Upper lobe of left lung (tissue), 6 donors: ENCODE data around the gene NLRP1. TPM values are rescaled to one million over a fixed set of nuclear protein-coding genes. Genes with fewer than 3 reads are reported as not detected.

ENCODE experiments used
- ATAC-seq, 2 donors: fragments of 200-7000 bp; cut with Tn5 transposase; one replicate each; pipeline ENCODE4 v1.9.1; 2022; ENCODE audit warnings: mild to moderate bottlenecking in 2 of 2, moderate library complexity in 2 of 2; ENCODE audit not compliant: low FRiP score in 2 of 2
- DNase-seq, 2 donors: peaks; one replicate each; pipeline ENCODE4 v3.0.0-alpha.2; 2019 to 2020
- H3K27ac ChIP-seq, 4 donors: fragments of 200-600 bp; sonication (generic); one replicate each; pipeline ENCODE4 v1.5.1; 2016 to 2019
- H3K27me3 ChIP-seq, 4 donors: fragments of 200-600 bp; sonication (generic); one replicate each; pipeline ENCODE4 v1.5.1; 2017 to 2019
- H3K36me3 ChIP-seq, 4 donors: fragments of 200-600 bp; sonication (generic); one replicate each; pipeline ENCODE4 v1.5.1; 2016 to 2019
- H3K4me1 ChIP-seq, 4 donors: fragments of 200-600 bp; sonication (generic); one replicate each; pipeline ENCODE4 v1.5.1; 2018 to 2019
- H3K4me3 ChIP-seq, 4 donors: fragments of 200-600 bp; sonication (generic); one replicate each; pipeline ENCODE4 v1.5.1; 2017 to 2019; ENCODE audit warnings: mild to moderate bottlenecking in 2 of 4, moderate library complexity in 1 of 4
- H3K9me3 ChIP-seq, 4 donors: fragments of 200-600 bp; sonication (generic); one replicate each; pipeline ENCODE4 v1.5.1; 2018 to 2019
- EP300 ChIP-seq, 4 donors: sonication (generic); formaldehyde crosslinking; IDR thresholded peaks; one replicate each; pipeline ENCODE4 v1.5.1; 2017; ENCODE audit warnings: antibody characterized with exemption in 4 of 4, control low read depth in 2 of 4
- POLR2A ChIP-seq, 4 donors: fragments of 450-650 bp; IDR thresholded peaks; one replicate each; pipeline ENCODE4 v1.5.1; 2016 to 2017; ENCODE audit warnings: antibody characterized with exemption in 4 of 4, mild to moderate bottlenecking in 2 of 4
- POLR2AphosphoS5 ChIP-seq, 2 donors: sonication (generic); formaldehyde crosslinking; IDR thresholded peaks; one replicate each; pipeline ENCODE4 v1.5.1; 2017; ENCODE audit warnings: antibody characterized with exemption in 2 of 2
- WGBS, 2 donors: methylation state at CpG; one replicate each; pipeline ENCODE4 v1.1.5; 2017 to 2018; 5-methylcytosine and 5-hydroxymethylcytosine counted together
- total RNA-seq, 6 donors: library from RNA; depleted of rRNA in 4 of 6; stranded (reverse); fragments of >200 nt in 4 of 6; gene quantifications; one replicate each; pipeline versions ENCODE4 v1.1.0 to v1.2.1, GENCODE V29; 2016 to 2021
- TF ChIP-seq, protein P1 (sequence below), 6 experiments: fragments of 450-650 bp in 4 of 6; fragments of 200-600 bp in 2 of 6; sonication (generic) in 2 of 6; IDR thresholded peaks; one replicate each; pipeline ENCODE4 v1.5.1; 2016 to 2019; ENCODE audit warnings: antibody characterized with exemption in 6 of 6
- donor health status: DM: no; HTN: no; CAD: no; lungs with moderate emphysema.
- donor health status: DM: no; HTN: yes; CAD: no; lungs with severe emphysema.

Gene NLRP1
- total RNA-seq, 6 donors from 2014 or later = 24.3 to 137 (median 41.5) TPM

DNA sequence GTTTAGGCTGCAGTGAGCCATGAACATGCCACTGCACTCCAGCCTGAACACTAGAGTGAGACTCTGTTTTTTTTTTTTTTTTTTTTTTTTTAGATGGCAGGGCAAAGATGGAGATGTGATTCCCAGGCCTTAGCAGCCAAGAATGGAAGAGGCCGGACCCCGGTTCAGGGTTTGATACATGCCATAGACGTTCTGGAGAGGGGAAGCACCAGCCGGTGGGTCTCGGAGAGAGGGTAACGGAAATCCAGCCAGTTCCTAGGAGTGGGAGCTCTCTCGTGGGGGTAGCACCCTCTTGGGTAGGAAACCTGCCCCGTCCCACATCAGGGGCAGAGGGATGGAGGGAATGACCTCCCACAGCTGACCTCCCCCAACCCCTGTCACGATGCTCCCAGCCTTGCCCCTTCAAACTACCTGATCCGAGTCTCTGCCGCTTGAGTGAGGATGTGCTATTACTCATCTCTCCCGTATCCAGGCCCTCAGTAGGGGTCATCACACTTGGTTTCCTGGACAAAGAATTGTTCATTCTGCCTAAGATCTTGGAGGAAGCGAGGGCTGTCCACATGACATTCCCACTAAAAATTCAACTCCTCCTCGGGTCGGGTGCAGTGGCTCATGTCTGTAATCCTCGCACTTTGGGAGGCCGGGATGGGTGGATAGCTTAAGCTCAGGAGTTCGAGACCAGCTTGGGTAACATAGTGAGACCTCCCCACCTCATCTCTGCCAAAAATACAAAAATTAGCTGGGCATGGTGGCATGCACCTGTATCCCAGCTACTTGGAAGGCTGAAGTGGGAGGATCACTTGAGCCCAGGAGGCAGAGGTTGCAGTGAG is 50.6 kb downstream of the NLRP1 start:
- no peaks in the 10 kb centered on the region for H3K4me1 ChIP-seq
- no peak overlapping the region for H3K27ac ChIP-seq
- H3K27me3 ChIP-seq = no peaks in the 10 kb centered on the region
- H3K4me3 ChIP-seq = no peak overlapping the region
- ATAC-seq (no peak), DNase-seq (no peak)
- no peak for TF ChIP-seq POLR2AphosphoS5 (IDR thresholded peaks at IDR 0.05)
- TF ChIP-seq POLR2A (IDR thresholded peaks at IDR 0.05) = no peak
- 86 to 90% methylated on average over 13 to 18 of the region's 18 CpGs for WGBS, 2 donors
- peaks cover 0 to 77% (median 38%) of the 10 kb centered on the region in 4 donors for H3K36me3 ChIP-seq
- H3K9me3 ChIP-seq = no peaks in the 10 kb centered on the region

DNA sequence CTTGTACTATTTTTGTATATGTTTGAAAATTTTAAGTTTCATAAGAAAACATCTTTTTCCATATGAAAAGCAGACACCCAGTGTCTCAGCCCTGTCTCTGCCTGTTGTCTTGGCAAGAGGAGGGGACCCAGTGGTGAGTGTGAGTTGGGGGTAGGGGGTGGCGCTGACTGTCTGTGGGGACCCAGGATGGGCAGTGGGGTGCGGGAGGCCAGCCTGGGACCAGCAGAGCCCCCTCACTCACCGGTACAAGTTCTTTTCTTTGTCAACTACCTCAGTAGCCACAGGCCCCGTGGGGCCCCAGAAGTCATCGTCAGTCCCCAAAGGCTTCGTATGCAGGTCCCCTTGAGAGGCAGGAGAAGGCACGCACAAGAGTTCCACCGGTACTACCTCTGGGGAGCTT is 51.7 kb downstream of the NLRP1 start:
- ATAC-seq (no peak), DNase-seq (no peak)
- Histone ChIP-seq H3K4me1 (no peaks in the 10 kb centered on the region), H3K4me3 (no peak overlapping the region), H3K27me3 (no peaks in the 10 kb centered on the region), H3K36me3 (peaks cover 0 to 68% (median 36%) of the 10 kb centered on the region in 4 donors), H3K9me3 (no peaks in the 10 kb centered on the region), H3K27ac (no peak overlapping the region)
- 91 to 95% methylated on average over 7 to 8 of the region's 8 CpGs for WGBS, 2 donors
- TF ChIP-seq, protein P1, sequence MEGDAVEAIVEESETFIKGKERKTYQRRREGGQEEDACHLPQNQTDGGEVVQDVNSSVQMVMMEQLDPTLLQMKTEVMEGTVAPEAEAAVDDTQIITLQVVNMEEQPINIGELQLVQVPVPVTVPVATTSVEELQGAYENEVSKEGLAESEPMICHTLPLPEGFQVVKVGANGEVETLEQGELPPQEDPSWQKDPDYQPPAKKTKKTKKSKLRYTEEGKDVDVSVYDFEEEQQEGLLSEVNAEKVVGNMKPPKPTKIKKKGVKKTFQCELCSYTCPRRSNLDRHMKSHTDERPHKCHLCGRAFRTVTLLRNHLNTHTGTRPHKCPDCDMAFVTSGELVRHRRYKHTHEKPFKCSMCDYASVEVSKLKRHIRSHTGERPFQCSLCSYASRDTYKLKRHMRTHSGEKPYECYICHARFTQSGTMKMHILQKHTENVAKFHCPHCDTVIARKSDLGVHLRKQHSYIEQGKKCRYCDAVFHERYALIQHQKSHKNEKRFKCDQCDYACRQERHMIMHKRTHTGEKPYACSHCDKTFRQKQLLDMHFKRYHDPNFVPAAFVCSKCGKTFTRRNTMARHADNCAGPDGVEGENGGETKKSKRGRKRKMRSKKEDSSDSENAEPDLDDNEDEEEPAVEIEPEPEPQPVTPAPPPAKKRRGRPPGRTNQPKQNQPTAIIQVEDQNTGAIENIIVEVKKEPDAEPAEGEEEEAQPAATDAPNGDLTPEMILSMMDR (IDR thresholded peaks at IDR 0.05) = no peak
- TF ChIP-seq EP300 (IDR thresholded peaks at IDR 0.05) = no peak
- no peak for TF ChIP-seq POLR2A (IDR thresholded peaks at IDR 0.05)
- TF ChIP-seq POLR2AphosphoS5 (IDR thresholded peaks at IDR 0.05) = no peak

DNA sequence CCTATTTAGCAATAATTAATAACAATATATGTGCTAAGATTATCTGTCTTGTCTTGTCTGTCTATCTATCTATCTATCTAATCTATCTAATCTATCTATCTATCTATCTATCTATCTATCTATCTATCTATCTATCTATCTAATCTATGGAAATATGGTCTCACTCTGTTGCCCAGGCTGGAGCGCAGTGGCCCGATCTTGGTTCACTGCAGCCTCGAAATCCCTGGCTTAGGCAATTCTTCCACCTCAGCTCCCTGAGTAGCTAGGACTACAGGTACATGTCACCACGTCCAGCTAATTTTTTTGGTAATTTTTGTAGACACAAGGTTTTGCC is 53.3 kb downstream of the NLRP1 start:
- Histone ChIP-seq H3K27ac (no peak overlapping the region), H3K4me3 (no peak overlapping the region), H3K36me3 (peaks cover 0 to 69% (median 35%) of the 10 kb centered on the region in 4 donors), H3K27me3 (no peaks in the 10 kb centered on the region), H3K9me3 (no peaks in the 10 kb centered on the region), H3K4me1 (no peaks in the 10 kb centered on the region)
- 87 to 94% methylated on average over 4 of the region's 4 CpGs for WGBS, 2 donors
- TF ChIP-seq, protein P1 (IDR thresholded peaks at IDR 0.05) = no peak
- TF ChIP-seq EP300 (IDR thresholded peaks at IDR 0.05) (no peak), POLR2AphosphoS5 (IDR thresholded peaks at IDR 0.05) (no peak), POLR2A (IDR thresholded peaks at IDR 0.05) (no peak)
- no peak for DNase-seq
- no peak for ATAC-seq

DNA sequence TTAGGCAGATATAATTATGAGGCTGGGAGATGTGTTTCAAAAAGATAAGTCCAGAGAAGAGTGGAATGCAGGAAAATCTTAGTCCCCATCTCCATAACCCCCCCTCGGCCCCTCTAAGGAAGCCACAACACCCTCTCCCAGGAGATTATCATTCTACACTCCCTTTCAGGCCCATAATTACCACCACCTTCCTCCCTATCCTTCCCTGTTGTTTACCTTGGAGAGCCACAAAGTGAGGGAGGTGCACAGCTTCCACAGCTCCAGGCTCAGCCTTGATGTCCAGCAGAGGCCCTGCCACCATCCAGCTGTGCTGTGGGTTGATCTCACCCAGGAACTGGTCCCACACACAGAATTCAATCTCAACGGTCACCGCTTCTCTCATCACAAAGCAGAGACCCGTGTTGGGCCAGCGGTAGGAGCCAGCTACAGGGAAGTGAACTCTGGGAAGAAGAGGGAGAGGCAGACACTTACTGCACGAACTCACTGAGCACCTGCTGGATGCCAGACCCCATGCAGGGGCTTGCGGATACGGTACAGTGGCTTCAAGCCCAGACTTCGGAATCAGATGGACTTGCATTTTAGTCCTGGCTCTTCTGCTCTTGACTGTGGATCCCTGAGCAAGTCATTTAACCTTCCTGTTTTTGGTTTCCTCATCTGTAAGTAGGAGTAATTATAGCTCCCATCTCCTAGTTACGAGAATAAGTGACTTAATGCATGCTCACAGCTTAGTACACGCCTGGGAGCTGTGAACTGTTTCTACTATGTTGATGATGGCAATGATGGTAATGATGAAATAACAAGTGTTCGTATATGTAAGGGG is 53.8 kb downstream of the NLRP1 start:
- TF ChIP-seq POLR2AphosphoS5 (IDR thresholded peaks at IDR 0.05) = no peak
- TF ChIP-seq EP300 (IDR thresholded peaks at IDR 0.05) = no peak
- TF ChIP-seq, protein P1 (IDR thresholded peaks at IDR 0.05) = no peak
- TF ChIP-seq POLR2A (IDR thresholded peaks at IDR 0.05) = no peak
- Histone ChIP-seq H3K4me1 (no peaks in the 10 kb centered on the region), H3K9me3 (no peaks in the 10 kb centered on the region), H3K27ac (no peak overlapping the region), H3K36me3 (peaks cover 0 to 68% (median 37%) of the 10 kb centered on the region in 4 donors), H3K4me3 (no peak overlapping the region), H3K27me3 (no peaks in the 10 kb centered on the region)
- 85 to 88% methylated on average over 12 of the region's 12 CpGs for WGBS, 2 donors
- DNase-seq (no peak), ATAC-seq (no peak)

DNA sequence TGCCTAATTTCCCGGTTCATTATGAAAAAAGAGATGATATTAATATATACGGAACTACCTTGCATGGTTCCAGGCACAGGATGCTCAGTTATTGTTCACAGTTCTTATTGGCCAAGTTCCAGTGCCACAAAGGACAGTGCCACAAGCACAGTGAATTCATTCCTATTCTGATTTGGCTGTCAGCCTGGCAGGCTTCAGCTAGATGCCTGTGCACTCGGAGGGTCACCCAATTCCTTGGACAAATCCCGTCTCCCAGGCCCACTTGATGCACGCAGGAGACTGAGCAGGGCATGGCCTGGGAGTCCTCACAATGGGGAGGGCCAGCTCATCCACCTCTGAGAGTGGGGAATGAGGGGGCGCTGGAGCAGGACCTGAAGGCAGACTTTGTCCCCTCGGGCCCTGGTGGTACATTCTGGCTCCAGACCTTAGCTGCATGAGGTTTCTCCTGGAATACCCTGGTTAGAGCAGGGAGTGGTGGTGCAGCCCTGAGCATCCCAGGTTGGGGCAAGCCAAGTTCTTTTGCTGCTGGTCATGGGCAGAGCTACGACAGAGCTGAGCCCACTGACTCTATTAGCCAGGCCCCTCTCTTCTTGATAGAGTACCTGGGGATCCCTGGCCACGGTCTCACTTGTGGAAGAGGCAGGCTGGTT is 56.6 kb downstream of the NLRP1 start:
- no peak overlapping the region for H3K27ac ChIP-seq
- ATAC-seq (no peak), DNase-seq (no peak)
- H3K4me1 ChIP-seq = no peaks in the 10 kb centered on the region
- H3K4me3 ChIP-seq = no peak overlapping the region
- WGBS, 2 donors = 82 to 86% methylated on average over 5 to 9 of the region's 9 CpGs
- TF ChIP-seq POLR2AphosphoS5 (IDR thresholded peaks at IDR 0.05) (no peak), EP300 (IDR thresholded peaks at IDR 0.05) (no peak), POLR2A (IDR thresholded peaks at IDR 0.05) (no peak)
- TF ChIP-seq, protein P1 (IDR thresholded peaks at IDR 0.05) = no peak
- peaks cover 0 to 75% (median 43%) of the 10 kb centered on the region in 4 donors for H3K36me3 ChIP-seq
- H3K9me3 ChIP-seq = no peaks in the 10 kb centered on the region
- no peaks in the 10 kb centered on the region for H3K27me3 ChIP-seq
